Neural cell (in vitro differentiated cells): ENCODE data around the gene DOCK4. TPM values are rescaled to one million over a fixed set of nuclear protein-coding genes. Genes with fewer than 3 reads are reported as not detected.

ENCODE experiments used
- H2AFZ ChIP-seq: fragments of 200-600, 300-800 bp; sonication (generic), shearing (Covaris generic); 2 replicates; pipeline ENCODE4 v1.6.0; 2014; ENCODE audit warnings: low read depth, mild to moderate bottlenecking, antibody characterized with exemption, low read length, moderate library complexity
- H3F3A ChIP-seq: fragments of 200-600 bp; shearing (Covaris generic); 2 replicates; pipeline ENCODE4 v1.6.1; 2016; ENCODE audit warnings: mild to moderate bottlenecking, moderate library complexity, mixed read lengths, antibody characterized with exemption, low read length; ENCODE audit not compliant: insufficient read depth, poor library complexity, severe bottlenecking
- H3K27ac ChIP-seq: fragments of 200-600, 300-800 bp; sonication (generic), shearing (Covaris generic); 2 replicates; pipeline ENCODE4 v1.5.1; 2014; ENCODE audit warnings: mild to moderate bottlenecking, low read length, moderate library complexity
- H3K27me3 ChIP-seq: fragments of 300-800, 200-600 bp; sonication (generic), shearing (Covaris generic); 2 replicates; pipeline ENCODE4 v1.6.0; 2014; ENCODE audit warnings: mild to moderate bottlenecking, low read depth, low read length, moderate library complexity; ENCODE audit not compliant: insufficient read depth
- H3K36me3 ChIP-seq: fragments of 300-800, 200-600 bp; sonication (generic), shearing (Covaris generic); 2 replicates; pipeline ENCODE4 v1.5.1; 2014; ENCODE audit warnings: mild to moderate bottlenecking, antibody characterized with exemption, low read length, moderate library complexity; ENCODE audit not compliant: insufficient read depth
- H3K4me2 ChIP-seq: fragments of 300-800, 200-600 bp; sonication (generic), shearing (Covaris generic); 2 replicates; pipeline ENCODE4 v1.6.0; 2014; ENCODE audit warnings: mild to moderate bottlenecking, low read length
- H3K4me3 ChIP-seq: fragments of 300-800, 200-600 bp; sonication (generic), shearing (Covaris generic); 2 replicates; pipeline ENCODE4 v1.5.1; 2014; ENCODE audit warnings: mild to moderate bottlenecking, low read length, moderate library complexity
- H3K79me2 ChIP-seq: fragments of 200-600 bp; shearing (Covaris generic); replicated peaks from 2 replicates; pipeline ENCODE4 v1.6.0; 2014; ENCODE audit warnings: mild to moderate bottlenecking, low read length, moderate library complexity; ENCODE audit not compliant: insufficient read depth
- H3K9ac ChIP-seq: fragments of 300-800, 200-600 bp; sonication (generic), shearing (Covaris generic); 2 replicates; pipeline ENCODE4 v1.6.1; 2016; ENCODE audit warnings: mild to moderate bottlenecking, low read length, mixed read lengths
- H3K9me2 ChIP-seq: fragments of 200-600 bp; shearing (Covaris generic); 2 replicates; pipeline ENCODE4 v1.6.1; 2016; ENCODE audit warnings: mild to moderate bottlenecking, low read length, mixed read lengths; ENCODE audit not compliant: insufficient read depth
- H3K9me3 ChIP-seq: fragments of 200-600, 300-800 bp; sonication (generic), shearing (Covaris generic); 2 replicates; pipeline ENCODE4 v1.6.1; 2016; ENCODE audit warnings: mild to moderate bottlenecking, mixed run types, low read length, moderate library complexity, mixed read lengths
- H4K20me1 ChIP-seq: fragments of 200-600 bp; shearing (Covaris generic); 2 replicates; pipeline ENCODE4 v1.6.1; 2016; ENCODE audit warnings: mild to moderate bottlenecking, mixed run types; ENCODE audit not compliant: insufficient read depth
- CTCF ChIP-seq: fragments of 450-650 bp; IDR thresholded peaks from 2 replicates; pipeline ENCODE4 v1.5.1; 2014; ENCODE audit warnings: antibody characterized with exemption, mild to moderate bottlenecking, moderate library complexity; ENCODE audit not compliant: poor library complexity, severe bottlenecking
- EP300 ChIP-seq: fragments of 450-650 bp; conservative IDR thresholded peaks from 2 replicates; pipeline ENCODE4 v1.6.1; 2014; ENCODE audit warnings: antibody characterized with exemption, mild to moderate bottlenecking, moderate library complexity; ENCODE audit not compliant: poor library complexity, severe bottlenecking
- EZH2 ChIP-seq: fragments of 200-600, 300-800 bp; shearing (Covaris generic), sonication (generic); IDR thresholded peaks from 2 replicates; pipeline ENCODE4 v1.6.1; 2014; ENCODE audit warnings: antibody characterized with exemption, low read length, borderline replicate concordance, mild to moderate bottlenecking; ENCODE audit not compliant: insufficient read depth, poor library complexity, severe bottlenecking
- MXI1 ChIP-seq: fragments of 450-650 bp; conservative IDR thresholded peaks from 2 replicates; pipeline ENCODE4 v1.6.1; 2014; ENCODE audit warnings: antibody characterized with exemption, mild to moderate bottlenecking; ENCODE audit not compliant: poor library complexity, severe bottlenecking
- POLR2AphosphoS5 ChIP-seq: IDR thresholded peaks from 2 replicates; pipeline ENCODE4 v1.6.1; 2012
- RAD21 ChIP-seq: fragments of 450-650 bp; conservative IDR thresholded peaks from 2 replicates; pipeline ENCODE4 v1.6.1; 2014; ENCODE audit warnings: antibody characterized with exemption, mild to moderate bottlenecking, moderate library complexity
- SMC3 ChIP-seq: fragments of 450-650 bp; conservative IDR thresholded peaks from 2 replicates; pipeline ENCODE4 v1.6.1; 2014; ENCODE audit warnings: antibody characterized with exemption, mild to moderate bottlenecking, moderate library complexity; ENCODE audit not compliant: poor library complexity
- TAF1 ChIP-seq: IDR thresholded peaks from 2 replicates; pipeline ENCODE4 v1.6.1; 2012; ENCODE audit warnings: low read depth
- polyA plus RNA-seq: library from polyadenylated mRNA; depleted of rRNA; stranded (reverse); fragments of >200 nt; gene quantifications from 2 replicates; pipeline ENCODE4 v1.2.3, GENCODE V29; 2014
- TF ChIP-seq, protein P1 (sequence below): IDR thresholded peaks from 2 replicates; pipeline ENCODE4 v1.6.1; 2012; ENCODE audit warnings: borderline replicate concordance

Gene DOCK4
- polyA plus RNA-seq, 1 donor from 2014 or later = 28.1 TPM

DNA sequence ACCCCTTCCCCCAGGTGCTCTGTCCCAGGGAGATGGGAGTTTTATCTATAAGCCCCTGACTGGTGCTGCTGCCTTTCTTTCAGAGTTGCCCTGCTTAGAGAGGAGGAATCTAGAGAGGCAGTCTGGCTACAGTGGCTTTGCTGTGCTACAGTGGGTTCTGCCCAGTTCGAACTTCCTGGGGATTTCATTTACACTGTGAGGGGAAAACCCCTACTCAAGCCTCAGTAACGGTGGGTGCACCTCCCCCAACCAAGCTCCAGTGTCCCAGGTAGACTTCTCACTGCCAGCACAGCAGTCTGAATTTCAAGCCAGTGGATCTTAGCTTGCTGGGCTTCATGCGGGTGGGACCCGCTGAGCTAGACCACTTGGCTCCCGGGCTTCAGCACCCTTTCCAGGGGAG lies 500.4 kb downstream of the DOCK4 start:
- H2AFZ ChIP-seq = no peak overlapping the region
- H3K4me3 ChIP-seq = no peak overlapping the region
- TF ChIP-seq TAF1 = no peak
- TF ChIP-seq, protein P1, sequence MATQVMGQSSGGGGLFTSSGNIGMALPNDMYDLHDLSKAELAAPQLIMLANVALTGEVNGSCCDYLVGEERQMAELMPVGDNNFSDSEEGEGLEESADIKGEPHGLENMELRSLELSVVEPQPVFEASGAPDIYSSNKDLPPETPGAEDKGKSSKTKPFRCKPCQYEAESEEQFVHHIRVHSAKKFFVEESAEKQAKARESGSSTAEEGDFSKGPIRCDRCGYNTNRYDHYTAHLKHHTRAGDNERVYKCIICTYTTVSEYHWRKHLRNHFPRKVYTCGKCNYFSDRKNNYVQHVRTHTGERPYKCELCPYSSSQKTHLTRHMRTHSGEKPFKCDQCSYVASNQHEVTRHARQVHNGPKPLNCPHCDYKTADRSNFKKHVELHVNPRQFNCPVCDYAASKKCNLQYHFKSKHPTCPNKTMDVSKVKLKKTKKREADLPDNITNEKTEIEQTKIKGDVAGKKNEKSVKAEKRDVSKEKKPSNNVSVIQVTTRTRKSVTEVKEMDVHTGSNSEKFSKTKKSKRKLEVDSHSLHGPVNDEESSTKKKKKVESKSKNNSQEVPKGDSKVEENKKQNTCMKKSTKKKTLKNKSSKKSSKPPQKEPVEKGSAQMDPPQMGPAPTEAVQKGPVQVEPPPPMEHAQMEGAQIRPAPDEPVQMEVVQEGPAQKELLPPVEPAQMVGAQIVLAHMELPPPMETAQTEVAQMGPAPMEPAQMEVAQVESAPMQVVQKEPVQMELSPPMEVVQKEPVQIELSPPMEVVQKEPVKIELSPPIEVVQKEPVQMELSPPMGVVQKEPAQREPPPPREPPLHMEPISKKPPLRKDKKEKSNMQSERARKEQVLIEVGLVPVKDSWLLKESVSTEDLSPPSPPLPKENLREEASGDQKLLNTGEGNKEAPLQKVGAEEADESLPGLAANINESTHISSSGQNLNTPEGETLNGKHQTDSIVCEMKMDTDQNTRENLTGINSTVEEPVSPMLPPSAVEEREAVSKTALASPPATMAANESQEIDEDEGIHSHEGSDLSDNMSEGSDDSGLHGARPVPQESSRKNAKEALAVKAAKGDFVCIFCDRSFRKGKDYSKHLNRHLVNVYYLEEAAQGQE = no peak
- no peak overlapping the region for H3K27ac ChIP-seq
- H4K20me1 ChIP-seq = no peaks in the 10 kb centered on the region
- no peaks in the 10 kb centered on the region for H3F3A ChIP-seq
- H3K36me3 ChIP-seq = no peaks in the 10 kb centered on the region
- no peaks in the 10 kb centered on the region for H3K9me3 ChIP-seq
- no peaks in the 10 kb centered on the region for H3K27me3 ChIP-seq
- no peak overlapping the region for H3K9ac ChIP-seq
- H3K9me2 ChIP-seq = no peaks in the 10 kb centered on the region
- H3K4me2 ChIP-seq = no peak overlapping the region
- H3K79me2 ChIP-seq = no peaks in the 10 kb centered on the region

DNA sequence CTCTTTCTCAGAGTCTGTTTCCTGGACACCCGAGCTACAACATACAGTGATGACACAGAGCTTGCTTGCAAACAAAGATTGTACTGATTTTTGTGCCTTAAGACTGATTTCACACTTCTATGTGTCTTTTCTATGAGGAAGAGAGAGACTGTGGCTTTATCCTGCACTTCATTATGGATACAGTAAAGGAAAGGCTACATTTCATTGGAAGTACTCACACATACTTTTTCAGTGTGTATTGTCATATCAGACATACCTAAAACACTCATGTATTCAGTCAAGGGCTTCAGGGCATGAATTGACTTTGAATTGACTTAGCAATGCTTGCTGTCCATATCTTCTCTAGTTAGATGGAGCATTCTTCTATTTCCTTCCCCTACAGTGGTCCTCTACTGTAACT lies 508.4 kb downstream of the DOCK4 start:
- H3K9ac ChIP-seq = no peak overlapping the region
- H3K79me2 ChIP-seq = no peaks in the 10 kb centered on the region
- H3K9me3 ChIP-seq = peaks cover 7% of the 10 kb centered on the region
- no peak for TF ChIP-seq POLR2AphosphoS5
- no peak for TF ChIP-seq SMC3
- TF ChIP-seq EZH2 = no peak
- no peak for TF ChIP-seq MXI1
- TF ChIP-seq, protein P1 = no peak
- TF ChIP-seq RAD21 = no peak
- TF ChIP-seq CTCF = no peak
- TF ChIP-seq EP300 = no peak
- no peak for TF ChIP-seq TAF1
- H3K4me3 ChIP-seq = no peak overlapping the region
- H4K20me1 ChIP-seq = no peaks in the 10 kb centered on the region
- H3K27me3 ChIP-seq = no peaks in the 10 kb centered on the region
- no peak overlapping the region for H3K27ac ChIP-seq
- H3F3A ChIP-seq = no peaks in the 10 kb centered on the region
- H3K4me2 ChIP-seq = no peak overlapping the region
- no peaks in the 10 kb centered on the region for H3K9me2 ChIP-seq
- H3K36me3 ChIP-seq = no peaks in the 10 kb centered on the region
- no peak overlapping the region for H2AFZ ChIP-seq
